Activated CD8-positive, alpha-beta memory T cell treated with anti-CD3 and anti-CD28 coated beads, Interleukin-2, amount 50 U/mL, for 4 hours (primary cell): ENCODE data around the gene DIRAS3.
"Not testable (repeated sequence)": the region's sequence is repeated elsewhere in the genome, so short reads cannot be mapped to it uniquely, and the experiment has no call there.

Source experiments
- DNase-seq: peaks from one replicate; pipeline ENCODE4 v3.0.0-alpha.2; 2020

DIRAS3 gene

GRCh38 chr1:68049941-68050878 lies at the start of gene DIRAS3:
Gene DIRAS3 (minus strand): TSS chr1:68050627. CDS start chr1:68047297, 3,330 bp downstream.
- DNase-seq = no peak

DNA sequence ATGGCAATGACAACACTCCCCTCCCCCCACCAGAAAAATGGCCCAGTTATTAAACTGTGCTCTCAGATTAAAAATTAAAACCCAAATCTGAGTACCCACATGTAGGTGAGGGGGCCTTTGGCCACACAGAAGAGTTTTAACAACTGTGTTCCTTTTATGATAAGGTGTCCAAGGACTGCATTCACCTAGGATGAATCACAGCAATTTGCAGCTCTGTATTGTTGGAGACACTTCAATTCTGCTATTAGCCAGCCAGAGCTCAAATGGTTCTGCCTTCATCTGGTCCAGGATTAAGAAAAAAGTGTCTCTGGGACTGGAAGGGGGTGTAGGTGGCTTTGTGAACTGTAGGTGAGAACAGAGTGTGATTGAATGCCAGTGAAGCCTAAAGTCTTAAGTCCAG lies 43.3 kb upstream of the DIRAS3 start:
- DNase-seq = no peak

DNA sequence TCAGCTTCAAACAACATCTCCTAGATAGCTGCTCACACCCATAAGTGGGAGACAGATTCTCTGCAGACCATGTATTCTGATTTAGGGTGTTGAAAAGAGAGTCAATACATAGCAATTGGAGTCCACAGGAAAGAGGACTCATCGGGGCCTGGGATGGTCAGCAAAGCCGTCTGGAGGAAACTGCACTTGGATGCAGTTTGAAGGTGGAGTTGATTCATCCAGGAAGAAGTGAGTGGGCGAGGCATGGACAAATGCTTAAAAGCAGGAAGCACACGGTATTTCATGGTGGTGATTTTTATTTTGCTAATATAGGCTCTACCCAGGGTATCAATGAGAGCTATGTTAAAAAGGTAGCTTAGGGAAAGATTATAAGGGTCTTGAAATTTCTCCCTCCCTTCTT lies 36.8 kb upstream of the DIRAS3 start:
- DNase-seq = no peak

- DNase-seq = no peak
These were observed 35.3 kb upstream of the DIRAS3 start for GRCh38 chr1:68085752-68086151.

- no peak for DNase-seq
These were observed 33.3 kb upstream of the DIRAS3 start for GRCh38 chr1:68083686-68084085.

DNA sequence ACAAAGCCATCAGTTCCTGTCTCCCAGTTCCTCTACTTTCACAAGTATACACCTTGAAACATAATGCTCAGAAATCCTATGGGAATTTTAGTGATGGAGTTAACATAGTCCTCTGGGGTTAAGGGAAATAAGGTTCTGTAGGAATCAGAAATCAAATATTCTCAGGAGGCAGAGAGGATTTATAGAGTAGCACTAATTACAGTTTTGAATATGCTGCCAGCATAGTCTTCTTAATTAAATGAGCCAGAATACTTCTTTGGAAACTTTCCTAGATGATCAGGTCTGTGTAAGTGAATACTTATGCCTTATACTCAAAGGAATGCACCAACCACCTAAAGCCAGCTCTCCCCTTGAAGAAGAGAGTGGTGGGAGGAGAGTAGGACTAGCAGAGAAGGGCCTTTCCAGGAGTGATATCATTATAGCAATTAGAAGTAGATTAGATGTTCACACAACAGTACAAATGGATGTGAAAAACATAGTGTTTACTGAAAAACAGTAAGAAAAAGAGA lies 31.4 kb upstream of the DIRAS3 start:
- DNase-seq = no peak

DNA sequence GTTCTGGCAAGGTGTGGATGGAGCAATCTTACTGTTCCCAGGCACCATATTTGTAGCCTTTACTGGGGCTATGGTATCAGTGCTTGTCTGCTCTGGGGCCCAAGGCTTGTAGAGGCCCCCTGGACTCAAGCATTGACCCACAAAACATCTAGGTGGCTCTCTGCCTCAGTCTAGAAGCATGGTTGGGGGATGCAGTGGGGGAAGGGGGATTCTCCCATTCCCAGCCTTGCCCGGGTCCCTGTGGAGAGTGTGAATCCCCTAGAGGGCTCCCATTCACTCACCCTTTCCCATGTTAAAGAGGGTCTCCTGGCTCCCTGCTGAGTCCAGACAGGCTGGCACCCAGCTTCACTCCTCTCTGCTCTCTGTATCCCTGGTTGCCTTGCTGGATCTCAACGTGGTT lies 28.2 kb upstream of the DIRAS3 start:
- no peak for DNase-seq

GRCh38 chr1:68074472-68074871 lies 24.0 kb upstream of the DIRAS3 start:
- no peak for DNase-seq

- DNase-seq = no peak
These were observed 15.3 kb upstream of the DIRAS3 start for GRCh38 chr1:68065766-68066165.

GRCh38 chr1:68058053-68058452 lies 7.6 kb upstream of the DIRAS3 start:
- DNase-seq = not testable (repeated sequence)

DNA sequence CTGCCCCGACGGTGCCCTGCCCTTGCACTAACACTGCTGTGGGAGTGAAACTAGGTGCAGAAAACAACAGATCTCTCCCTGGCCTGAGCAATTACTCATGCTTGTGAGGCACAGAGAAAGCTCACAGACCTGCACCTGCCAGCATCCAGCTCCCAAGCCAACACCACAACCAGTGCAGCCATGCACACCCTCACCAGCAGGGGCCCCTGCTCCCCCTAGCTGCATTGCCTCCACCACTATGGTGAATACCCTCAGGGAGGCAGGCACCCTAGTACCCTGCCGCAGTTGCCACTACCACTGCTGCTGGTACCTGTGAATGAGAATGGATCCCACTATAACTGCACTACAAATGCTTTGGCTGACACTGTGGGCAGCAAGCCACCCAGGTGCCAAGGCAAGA lies 7.1 kb upstream of the DIRAS3 start:
- no peak for DNase-seq

DNA sequence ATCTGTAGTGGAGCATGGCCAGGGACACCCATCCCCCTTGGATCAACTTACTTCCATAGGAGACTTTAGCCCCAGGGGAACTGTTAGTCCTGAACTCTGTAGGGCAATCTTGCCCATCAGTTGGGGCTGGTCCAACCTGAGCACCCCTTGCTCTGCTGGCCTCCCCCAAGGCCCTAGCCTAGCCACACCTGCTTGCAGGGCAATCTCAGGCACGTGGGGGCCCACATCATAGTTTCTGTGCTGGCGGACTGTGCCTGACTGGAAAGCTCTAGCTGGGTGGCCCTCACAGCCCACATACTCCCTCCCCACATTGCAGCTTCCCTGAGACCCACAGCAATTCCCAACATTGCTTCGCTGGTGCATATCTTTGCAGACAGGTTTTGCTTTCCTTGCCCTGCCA lies 6.6 kb upstream of the DIRAS3 start:
- DNase-seq = no peak

DNA sequence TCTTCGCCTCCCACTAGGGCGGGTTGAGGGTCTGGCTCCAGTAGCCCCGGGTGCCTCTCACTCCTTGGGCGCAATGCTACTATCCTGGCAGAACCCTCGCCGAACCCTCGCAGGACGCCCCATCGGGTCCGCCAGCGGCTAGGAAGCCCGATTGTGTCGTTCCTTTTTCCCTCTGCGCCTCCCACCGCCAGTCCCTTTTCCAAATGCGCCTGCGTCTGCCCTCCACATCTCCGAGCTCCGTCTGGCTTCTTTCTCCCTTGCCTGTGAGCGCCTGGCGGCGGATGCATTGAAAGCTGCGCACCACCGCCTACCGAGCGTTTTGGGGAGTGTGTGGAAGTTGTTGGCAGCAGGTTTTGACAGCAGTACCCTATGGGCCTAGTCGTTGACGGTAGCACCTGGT lies 1.0 kb upstream of the DIRAS3 start:
- no peak for DNase-seq

DNA sequence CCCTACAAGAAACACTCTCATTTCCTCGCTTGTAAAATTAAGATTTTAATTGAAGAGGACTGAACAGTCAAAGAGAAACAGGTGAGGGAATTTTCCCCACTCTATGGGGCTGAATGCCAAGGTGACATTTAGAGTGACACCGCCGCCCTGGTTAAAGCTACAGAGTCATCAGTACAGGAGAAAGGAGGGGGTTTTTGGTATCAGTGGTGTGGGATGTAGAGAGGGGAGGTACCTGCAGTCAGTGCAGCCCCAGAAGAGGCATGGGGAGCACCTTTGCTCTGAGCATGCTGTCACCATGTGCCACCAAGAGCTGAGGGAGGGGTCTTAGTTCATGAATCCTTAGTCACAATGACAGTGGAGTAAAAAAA lies 2.8 kb downstream of the DIRAS3 start:
- no peak for DNase-seq

DNA sequence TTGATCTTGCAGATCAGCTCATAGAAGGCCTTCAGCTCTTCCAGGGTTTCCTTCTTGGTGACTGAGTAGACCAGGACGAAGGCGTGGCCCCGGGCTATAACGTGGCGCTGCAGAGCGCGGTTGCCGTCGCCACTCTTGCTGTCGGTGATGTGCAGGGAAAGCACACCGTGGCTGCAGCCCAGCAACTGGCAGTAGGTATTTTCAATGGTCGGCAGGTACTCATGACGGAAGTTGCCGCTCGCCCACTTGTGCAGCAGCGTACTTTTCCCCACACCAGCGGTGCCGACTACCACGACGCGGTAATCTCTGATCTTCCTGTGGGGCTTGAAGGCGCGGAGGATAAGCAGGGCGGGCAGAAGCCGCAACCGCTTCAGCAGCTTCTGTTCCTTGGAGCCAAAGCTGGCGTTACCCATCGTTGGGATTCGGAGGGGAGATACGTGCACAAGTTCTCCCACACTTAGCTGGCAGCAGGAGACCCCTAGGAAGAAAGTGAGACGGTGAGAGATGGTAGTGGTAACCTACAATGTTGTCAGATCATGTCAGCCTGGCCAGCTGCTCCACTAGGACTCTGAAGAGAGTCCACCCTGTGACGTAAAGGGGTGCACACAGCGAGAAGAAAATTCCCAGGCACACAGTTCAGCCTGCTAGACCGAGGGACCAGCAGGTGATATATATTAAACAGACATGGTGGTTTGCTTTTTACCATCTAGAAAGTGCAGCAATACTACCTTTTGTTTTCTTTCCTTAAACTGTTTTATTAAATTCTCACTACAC lies 3.4 kb downstream of the DIRAS3 start:
- no peak for DNase-seq

DNA sequence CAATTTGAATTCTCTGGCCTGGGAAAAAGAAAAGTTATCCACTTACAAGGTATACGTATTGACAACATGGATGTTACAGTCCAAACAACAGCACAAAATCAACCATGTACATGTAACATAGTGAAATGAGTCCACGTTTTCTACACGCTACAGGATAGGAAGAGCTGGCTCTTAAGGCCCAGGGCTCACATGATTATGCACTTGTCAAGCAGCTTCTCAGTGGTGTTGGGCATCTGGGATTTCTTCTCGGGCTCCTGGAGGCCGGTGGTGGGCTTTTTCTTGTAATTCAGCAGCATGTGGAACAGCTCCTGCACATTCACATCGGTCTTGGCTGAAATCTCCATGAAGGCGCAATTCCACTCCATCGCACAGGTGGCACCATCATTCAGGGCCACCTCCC lies 4.0 kb downstream of the DIRAS3 start:
- DNase-seq = no peak

DNA sequence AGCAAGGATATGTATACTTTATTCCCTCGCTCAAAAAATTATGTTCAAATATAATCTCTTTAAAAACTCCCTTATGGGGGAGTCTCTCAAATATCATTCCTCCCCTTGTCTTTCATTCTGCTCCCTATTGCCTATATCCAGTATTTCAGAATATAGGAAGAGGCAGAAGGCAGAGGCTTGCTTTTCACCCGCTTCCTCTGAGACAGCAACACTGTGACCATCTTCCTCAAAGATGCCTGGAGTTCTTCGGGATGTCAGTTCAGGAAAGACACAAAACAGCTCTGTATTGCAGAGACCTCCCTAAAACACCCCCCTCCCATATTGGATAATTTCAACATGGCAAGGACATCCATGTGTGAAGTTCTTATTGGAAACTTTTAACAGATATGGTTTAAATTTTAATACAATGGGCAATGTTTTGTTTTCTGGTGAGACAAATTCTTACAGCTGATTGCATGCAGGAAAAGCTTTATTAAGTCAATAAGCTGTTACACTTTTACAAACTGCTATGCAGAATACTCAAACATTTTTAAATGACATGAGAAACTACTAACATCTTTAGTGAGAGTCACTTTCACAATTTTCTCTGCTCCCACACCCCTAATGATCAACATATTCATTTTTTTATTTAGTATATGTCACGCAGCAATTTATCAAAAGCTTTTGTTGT lies 4.8 kb downstream of the DIRAS3 start:
- no peak for DNase-seq

- no peak for DNase-seq
These were observed 6.9 kb downstream of the DIRAS3 start for GRCh38 chr1:68043443-68044090.

- DNase-seq = no peak
These were observed 13.5 kb downstream of the DIRAS3 start for GRCh38 chr1:68036946-68037345.

GRCh38 chr1:68029444-68029843 lies 21.0 kb downstream of the DIRAS3 start:
- DNase-seq = no peak

DNA sequence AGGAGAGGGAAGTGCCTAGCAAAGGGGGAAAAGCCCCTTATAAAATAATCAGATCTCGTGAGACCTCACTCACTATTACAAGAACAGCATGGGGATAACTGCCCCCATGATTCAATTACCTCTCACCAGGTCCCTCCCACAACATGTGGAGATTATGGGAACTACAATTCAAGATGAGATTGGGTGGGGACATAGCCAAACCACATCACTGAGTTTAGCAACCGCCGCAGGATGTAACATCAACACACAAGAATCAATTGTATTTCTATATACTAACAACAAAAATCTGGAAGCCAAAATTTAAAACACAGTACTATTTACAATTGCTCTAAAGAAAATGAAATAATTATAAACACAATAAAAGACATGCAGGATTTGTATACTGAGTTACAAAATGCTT lies 21.9 kb downstream of the DIRAS3 start:
- no peak for DNase-seq

DNA sequence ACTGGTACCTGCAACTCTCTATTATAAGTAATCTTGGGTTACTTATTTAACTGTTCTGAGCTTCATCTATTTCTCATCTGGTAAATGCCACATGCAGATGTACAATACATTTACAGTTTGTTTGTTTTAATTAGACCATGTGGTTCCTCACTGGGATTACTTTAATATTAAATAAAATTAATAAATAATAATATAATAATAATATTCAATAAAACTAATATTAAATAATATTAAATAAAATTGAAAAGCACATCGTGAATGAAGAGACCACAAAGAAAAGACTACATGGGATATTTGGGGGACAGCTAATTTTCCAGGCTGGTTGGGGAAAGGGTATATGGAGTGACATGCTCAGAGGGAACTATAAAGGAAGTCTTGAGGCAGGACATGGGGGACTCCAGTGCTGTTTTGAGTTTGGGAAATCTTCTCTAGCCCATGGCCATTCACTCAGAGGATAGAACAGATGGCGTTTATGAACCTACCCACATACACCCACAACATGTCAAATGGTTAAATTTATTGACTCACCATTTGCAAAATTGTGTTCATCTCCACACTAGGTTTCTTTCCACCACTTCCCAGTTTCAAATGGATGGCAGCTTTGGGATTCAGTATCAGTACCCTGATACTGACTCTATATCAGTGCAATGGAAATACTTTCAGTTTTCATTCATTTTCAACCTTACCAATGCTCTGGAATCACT lies 25.6 kb downstream of the DIRAS3 start:
- DNase-seq = no peak
